Karpas-422 (cell line): Measurements from ENCODE around the gene PCDH9. TPM values are rescaled to one million over a fixed set of nuclear protein-coding genes. Genes with fewer than 3 reads are reported as not detected.

Experiments used
- DNase-seq: peaks from one replicate; pipeline ENCODE4 v3.0.0-alpha.2; 2015
- H2AFZ ChIP-seq: fragments of 200-600 bp; sonication (generic); 2 replicates; pipeline ENCODE4 v1.6.1; 2014; ENCODE audit warnings: antibody characterized with exemption, low read length, mixed read lengths
- H3K27ac ChIP-seq: fragments of 200-600 bp; sonication (generic); 2 replicates; pipeline ENCODE4 v1.5.1; 2014; ENCODE audit warnings: mild to moderate bottlenecking, low read length, moderate library complexity
- H3K27me3 ChIP-seq: fragments of 200-600 bp; sonication (generic); 2 replicates; pipeline ENCODE4 v1.6.1; 2014; ENCODE audit warnings: low read length, mixed read lengths
- H3K36me3 ChIP-seq: fragments of 200-600 bp; sonication (generic); 2 replicates; pipeline ENCODE4 v1.6.1; 2014; ENCODE audit warnings: low read length, mixed read lengths; ENCODE audit not compliant: insufficient read depth
- H3K4me1 ChIP-seq: fragments of 200-600 bp; sonication (generic); 2 replicates; pipeline ENCODE4 v1.6.1; 2014; ENCODE audit warnings: mild to moderate bottlenecking, low read length, mixed read lengths
- H3K4me2 ChIP-seq: fragments of 200-600 bp; sonication (generic); 2 replicates; pipeline ENCODE4 v1.6.1; 2014; ENCODE audit warnings: low read length, low read depth, mild to moderate bottlenecking; ENCODE audit not compliant: poor library complexity, severe bottlenecking
- H3K4me3 ChIP-seq: fragments of 200-600 bp; sonication (generic); 2 replicates; pipeline ENCODE4 v1.5.1; 2014; ENCODE audit warnings: mild to moderate bottlenecking, antibody characterized with exemption, low read length, mixed read lengths
- H3K79me2 ChIP-seq: fragments of 200-600 bp; sonication (generic); 2 replicates; pipeline ENCODE4 v1.6.1; 2014; ENCODE audit warnings: mild to moderate bottlenecking, low read length, mixed read lengths
- H3K9ac ChIP-seq: fragments of 200-600 bp; sonication (generic); 2 replicates; pipeline ENCODE4 v1.6.0; 2014; ENCODE audit warnings: low read length
- H3K9me2 ChIP-seq: fragments of 200-600 bp; sonication (generic), shearing (Covaris generic); replicated peaks from 2 replicates; pipeline ENCODE4 v1.6.0; 2014; ENCODE audit warnings: mild to moderate bottlenecking, low read length, moderate library complexity; ENCODE audit not compliant: insufficient read depth
- H3K9me3 ChIP-seq: fragments of 300-700, 200-600 bp; sonication (generic); 2 replicates; pipeline ENCODE4 v1.6.1; 2014; ENCODE audit warnings: low read length, mixed read lengths
- H4K20me1 ChIP-seq: fragments of 200-600 bp; sonication (generic); 2 replicates; pipeline ENCODE4 v1.6.1; 2014; ENCODE audit warnings: mild to moderate bottlenecking, antibody characterized with exemption, low read length, low read depth; ENCODE audit not compliant: insufficient read depth
- total RNA-seq: library from RNA; depleted of rRNA; stranded (reverse); fragments of >200 nt; shearing (Covaris generic); gene quantifications from 2 replicates; pipeline ENCODE4 v1.2.3, GENCODE V29; 2014; ENCODE audit warnings: low replicate concordance

Gene PCDH9
- total RNA-seq, 1 experiment from 2014 or later, result 5.8 TPM

DNA sequence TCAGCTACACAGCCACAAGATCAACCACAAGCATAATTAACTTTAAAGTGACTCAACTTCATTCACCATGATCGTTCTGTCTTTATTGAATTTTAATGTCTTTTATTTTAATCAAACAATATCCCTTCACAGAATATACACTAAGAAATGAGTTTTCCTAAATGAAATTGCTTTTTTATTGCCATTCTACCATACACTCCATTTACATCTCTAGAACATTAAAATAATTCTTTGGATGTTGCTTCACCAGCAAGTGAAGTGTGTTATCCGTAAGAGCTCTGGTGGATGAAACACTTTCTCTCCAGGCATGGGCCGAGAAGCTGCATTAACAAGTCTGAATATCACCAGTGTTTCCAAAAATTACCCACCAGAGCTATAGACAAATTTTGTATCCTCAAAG, 789.2 kb downstream of the PCDH9 start:
- Histone ChIP-seq H2AFZ (no peak overlapping the region), H3K4me3 (no peak overlapping the region), H3K9ac (no peak overlapping the region), H3K27ac (no peak overlapping the region), H4K20me1 (no peaks in the 10 kb centered on the region), H3K9me3 (no peaks in the 10 kb centered on the region; the same call in none of the 2 replicates), H3K9me2 (no peaks in the 10 kb centered on the region), H3K79me2 (no peaks in the 10 kb centered on the region), H3K27me3 (no peaks in the 10 kb centered on the region), H3K4me2 (no peak overlapping the region), H3K36me3 (no peaks in the 10 kb centered on the region), H3K4me1 (no peaks in the 10 kb centered on the region)
- no peak for DNase-seq

DNA sequence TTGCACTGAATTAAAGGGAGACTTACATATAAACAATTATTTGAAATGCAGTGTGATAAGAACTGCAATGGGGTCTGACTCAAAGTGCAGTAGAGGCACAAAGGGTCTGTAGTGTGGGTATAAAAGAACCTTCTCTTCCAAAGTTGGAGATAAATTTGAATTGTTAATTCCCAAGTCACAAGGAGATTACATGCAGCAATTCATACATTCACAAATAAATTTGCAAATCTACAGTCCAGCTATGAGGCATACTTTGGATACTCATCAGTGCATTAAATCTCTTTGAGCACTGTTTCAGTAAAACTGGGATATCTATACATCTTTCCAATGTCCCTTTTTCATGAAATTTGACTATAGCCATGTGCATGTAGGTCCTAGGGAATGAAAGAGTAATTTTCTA, 799.4 kb downstream of the PCDH9 start:
- Histone ChIP-seq H3K9me2 (no peaks in the 10 kb centered on the region), H3K27me3 (no peaks in the 10 kb centered on the region), H3K9me3 (0 out of 2 replicates have a peak, but pooled peaks cover 3% of the 10 kb centered on the region), H4K20me1 (no peaks in the 10 kb centered on the region), H3K79me2 (no peaks in the 10 kb centered on the region), H3K4me3 (no peak overlapping the region), H2AFZ (no peak overlapping the region), H3K4me2 (no peak overlapping the region), H3K27ac (no peak overlapping the region), H3K9ac (no peak overlapping the region), H3K4me1 (no peaks in the 10 kb centered on the region), H3K36me3 (no peaks in the 10 kb centered on the region)
- DNase-seq, result no peak

DNA sequence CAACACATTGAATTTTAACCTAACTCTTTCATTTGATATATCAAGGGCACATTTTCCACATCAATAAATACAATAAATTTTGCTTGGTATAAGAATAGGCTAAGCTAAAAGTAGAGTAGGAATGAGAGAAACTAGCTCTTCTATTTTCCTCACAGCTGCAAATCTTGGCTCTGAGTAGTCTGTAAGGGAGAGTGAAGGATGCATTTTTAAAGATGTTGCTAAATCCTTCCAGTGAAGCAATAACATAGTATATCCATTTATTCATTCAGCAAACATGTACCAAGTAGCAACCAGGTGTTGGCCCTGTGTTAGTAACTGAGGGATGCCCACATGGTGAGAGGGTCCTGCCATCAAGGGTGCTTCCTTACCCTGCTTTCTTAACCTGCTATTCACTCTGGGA, 799.9 kb downstream of the PCDH9 start:
- H3K27me3 ChIP-seq, result no peaks in the 10 kb centered on the region
- no peaks in the 10 kb centered on the region for H3K36me3 ChIP-seq
- H3K9me3 ChIP-seq, result 0 out of 2 replicates have a peak, but pooled peaks cover 3% of the 10 kb centered on the region
- no peak overlapping the region for H3K4me3 ChIP-seq
- no peaks in the 10 kb centered on the region for H3K79me2 ChIP-seq
- H3K9ac ChIP-seq, result no peak overlapping the region
- no peaks in the 10 kb centered on the region for H4K20me1 ChIP-seq
- no peak overlapping the region for H3K27ac ChIP-seq
- no peak for DNase-seq
- no peak overlapping the region for H3K4me2 ChIP-seq
- no peaks in the 10 kb centered on the region for H3K9me2 ChIP-seq
- no peak overlapping the region for H2AFZ ChIP-seq
- H3K4me1 ChIP-seq, result no peaks in the 10 kb centered on the region

DNA sequence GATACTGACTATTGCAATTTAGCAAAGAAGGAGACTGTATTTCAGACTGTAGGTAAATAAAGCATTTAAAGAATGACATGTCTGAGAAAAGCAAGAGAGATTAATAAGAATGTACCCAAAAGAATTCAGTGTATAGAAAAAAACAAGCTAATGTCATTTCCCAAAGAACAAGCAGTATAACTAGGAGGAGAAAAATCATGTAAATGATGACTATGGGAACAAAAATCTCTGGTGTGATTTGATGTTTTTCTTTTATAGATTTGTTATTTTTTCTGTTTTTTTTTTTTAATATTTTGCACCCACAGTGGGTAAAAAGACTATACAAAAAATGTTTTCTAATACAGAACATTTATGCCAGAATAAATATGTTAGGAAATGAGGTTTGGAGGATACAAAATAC, 801.0 kb downstream of the PCDH9 start:
- Histone ChIP-seq H4K20me1 (no peaks in the 10 kb centered on the region), H3K4me1 (no peaks in the 10 kb centered on the region), H2AFZ (no peak overlapping the region), H3K36me3 (no peaks in the 10 kb centered on the region), H3K27me3 (no peaks in the 10 kb centered on the region), H3K4me2 (no peak overlapping the region), H3K9ac (no peak overlapping the region), H3K4me3 (no peak overlapping the region), H3K79me2 (no peaks in the 10 kb centered on the region), H3K9me3 (0 out of 2 replicates have a peak, but pooled peaks cover 3% of the 10 kb centered on the region), H3K9me2 (no peaks in the 10 kb centered on the region), H3K27ac (no peak overlapping the region)
- no peak for DNase-seq

DNA sequence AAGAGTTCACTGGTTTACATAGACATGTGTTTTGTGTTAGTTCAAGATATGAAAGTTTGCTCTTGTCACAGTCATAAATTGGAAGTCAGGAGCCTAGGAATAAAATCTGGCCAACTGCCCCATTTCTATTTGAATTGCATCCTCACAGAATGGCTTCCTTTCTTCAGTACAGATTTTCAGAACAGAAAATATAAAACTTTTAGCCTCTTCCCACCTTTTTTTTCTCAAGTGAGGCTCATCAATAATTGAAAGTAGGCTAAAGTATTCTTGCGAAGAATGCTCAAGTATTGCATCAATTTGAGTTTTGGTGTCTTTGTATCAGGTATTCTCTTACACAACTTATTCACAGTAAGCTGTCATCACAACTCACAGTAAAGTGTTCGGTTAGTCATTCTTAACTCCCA, 802.7 kb downstream of the PCDH9 start:
- Histone ChIP-seq H3K9me2 (no peaks in the 10 kb centered on the region), H3K27me3 (no peaks in the 10 kb centered on the region), H3K4me3 (no peak overlapping the region), H2AFZ (peak overlapping the region; percentile 44; the same call in 1 of the 2 replicates), H3K79me2 (no peaks in the 10 kb centered on the region), H3K9ac (no peak overlapping the region), H3K36me3 (no peaks in the 10 kb centered on the region), H3K4me2 (no peak overlapping the region), H4K20me1 (no peaks in the 10 kb centered on the region), H3K9me3 (no peaks in the 10 kb centered on the region), H3K27ac (no peak overlapping the region), H3K4me1 (no peaks in the 10 kb centered on the region)
- DNase-seq, result no peak

DNA sequence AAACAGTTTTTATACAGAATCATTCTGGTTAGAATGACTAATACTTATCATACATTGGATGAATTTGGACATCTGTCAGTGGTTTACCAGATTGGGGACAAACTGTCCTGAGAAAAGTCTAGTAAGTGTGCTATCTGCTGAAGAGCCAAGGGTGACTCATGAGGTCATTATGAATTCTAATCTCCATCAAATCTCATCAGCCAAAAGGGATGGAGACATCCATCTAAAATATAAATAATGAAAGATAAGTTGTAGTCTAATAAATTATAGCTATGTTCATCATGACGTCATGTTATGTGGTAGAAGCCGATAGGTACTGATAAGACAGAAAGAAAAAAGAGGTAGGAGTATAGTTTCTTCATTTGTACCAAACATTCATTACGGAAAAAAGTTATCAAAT, 804.4 kb downstream of the PCDH9 start:
- no peak overlapping the region for H3K4me3 ChIP-seq

DNA sequence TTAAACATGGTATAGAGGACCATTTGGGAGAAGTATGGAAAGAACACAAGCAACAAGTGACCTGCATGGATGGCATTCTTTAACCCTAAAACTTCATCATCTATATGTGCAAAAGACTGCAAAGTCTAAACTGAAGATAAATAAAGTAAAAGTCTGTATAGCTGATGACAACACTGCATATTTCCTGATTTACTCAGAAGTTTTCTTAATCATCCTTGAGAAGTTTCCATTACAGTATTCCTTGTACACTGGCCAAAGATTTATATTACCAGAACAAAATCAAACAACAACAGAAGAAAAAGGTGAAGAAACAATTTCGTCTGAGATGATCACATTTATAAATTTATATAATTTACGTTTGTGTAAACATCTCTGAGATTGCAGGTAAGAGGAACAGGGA, 805.7 kb downstream of the PCDH9 start:
- DNase-seq, result no peak
- Histone ChIP-seq H3K9me2 (no peaks in the 10 kb centered on the region), H3K9ac (no peak overlapping the region), H3K4me2 (no peak overlapping the region), H2AFZ (peak overlapping the region; percentile 30), H3K9me3 (no peaks in the 10 kb centered on the region; the same call in 1 of the 2 replicates), H3K36me3 (no peaks in the 10 kb centered on the region), H3K4me3 (no peak overlapping the region), H3K27ac (no peak overlapping the region), H4K20me1 (no peaks in the 10 kb centered on the region), H3K79me2 (no peaks in the 10 kb centered on the region), H3K27me3 (no peaks in the 10 kb centered on the region), H3K4me1 (no peaks in the 10 kb centered on the region)

More for the DNA sequence above, 804.4 kb downstream of the PCDH9 start:
- Histone ChIP-seq H3K27me3 (no peaks in the 10 kb centered on the region), H3K27ac (no peak overlapping the region), H3K79me2 (no peaks in the 10 kb centered on the region), H4K20me1 (no peaks in the 10 kb centered on the region), H3K36me3 (no peaks in the 10 kb centered on the region), H3K9me3 (no peaks in the 10 kb centered on the region), H2AFZ (peak overlapping the region; percentile 70), H3K9me2 (no peaks in the 10 kb centered on the region), H3K4me2 (no peak overlapping the region), H3K4me1 (no peaks in the 10 kb centered on the region), H3K9ac (no peak overlapping the region)
- DNase-seq, result no peak

DNA sequence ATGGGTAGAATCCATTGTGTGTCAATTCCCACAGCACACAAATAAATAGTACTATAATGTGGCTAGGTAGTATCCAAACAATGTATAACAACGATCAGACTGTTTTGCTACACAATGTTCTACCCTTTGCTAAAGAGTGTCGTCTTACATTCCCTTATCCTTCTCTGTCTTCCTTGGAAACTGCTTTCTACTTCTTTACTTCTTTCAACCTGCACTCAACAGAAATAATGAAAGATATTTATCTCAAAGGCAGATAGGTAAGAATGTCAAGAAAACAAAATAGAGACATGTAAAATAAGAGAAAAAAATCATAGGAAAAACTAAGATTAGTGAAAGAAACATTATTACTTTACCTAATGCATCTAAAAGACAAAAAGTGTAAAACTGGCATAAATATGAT, 814.7 kb downstream of the PCDH9 start:
- H3K9me2 ChIP-seq, result no peaks in the 10 kb centered on the region
- peaks cover 3% of the 10 kb centered on the region; the same call in 1 of the 2 replicates for H3K9me3 ChIP-seq
- DNase-seq, result no peak
- H3K4me3 ChIP-seq, result no peak overlapping the region
- no peaks in the 10 kb centered on the region for H3K4me1 ChIP-seq
- no peak overlapping the region for H3K9ac ChIP-seq
- no peak overlapping the region for H2AFZ ChIP-seq
- no peaks in the 10 kb centered on the region for H3K36me3 ChIP-seq
- H4K20me1 ChIP-seq, result no peaks in the 10 kb centered on the region
- H3K27ac ChIP-seq, result no peak overlapping the region
- no peaks in the 10 kb centered on the region for H3K79me2 ChIP-seq
- no peak overlapping the region for H3K4me2 ChIP-seq
- H3K27me3 ChIP-seq, result no peaks in the 10 kb centered on the region
